ENCODE results near the gene CLDN9.

Gene CLDN9

DNA sequence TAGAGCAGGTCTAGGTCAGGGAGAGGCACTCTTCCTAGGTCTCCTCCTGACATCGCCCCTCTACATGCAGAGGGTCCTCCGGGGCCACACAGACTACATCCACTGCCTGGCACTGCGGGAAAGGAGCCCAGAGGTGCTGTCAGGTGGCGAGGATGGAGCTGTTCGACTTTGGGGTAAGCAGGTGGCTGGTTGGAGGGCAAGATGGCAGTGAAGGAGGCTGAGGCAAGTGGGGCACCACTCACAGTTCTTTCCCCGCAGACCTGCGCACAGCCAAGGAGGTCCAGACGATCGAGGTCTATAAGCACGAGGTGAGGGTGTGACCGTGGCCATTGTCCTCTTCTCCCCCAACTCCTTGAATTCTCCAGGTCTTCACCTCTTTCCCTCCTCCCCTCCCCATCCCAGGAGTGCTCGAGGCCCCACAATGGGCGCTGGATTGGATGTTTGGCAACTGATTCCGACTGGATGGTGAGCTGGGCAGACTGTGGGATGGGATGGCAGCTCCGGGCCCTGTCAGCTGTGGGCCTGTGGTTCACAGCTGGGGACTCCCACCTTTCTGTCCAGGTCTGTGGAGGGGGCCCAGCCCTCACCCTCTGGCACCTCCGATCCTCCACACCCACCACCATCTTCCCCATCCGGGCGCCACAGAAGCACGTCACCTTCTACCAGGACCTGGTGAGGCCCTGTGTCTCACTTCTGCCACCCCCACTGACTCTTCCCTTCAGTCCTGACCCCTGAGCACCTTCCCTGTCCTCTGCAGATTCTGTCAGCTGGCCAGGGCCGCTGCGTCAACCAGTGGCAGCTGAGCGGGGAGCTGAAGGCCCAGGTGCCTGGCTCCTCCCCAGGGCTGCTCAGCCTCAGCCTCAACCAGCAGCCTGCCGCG, 14.1 kb downstream of the CLDN9 start:
- Histone ChIP-seq H3K14ac (ENCODE audit: low read length in 2 of 2) (no peak overlapping the region), H3K9ac (ENCODE audit: low read length) (no peak overlapping the region), H3K18ac (ENCODE audit: low read depth in 1 of 2, low read length in 2 of 2) (no peak overlapping the region), H2AFZ (ENCODE audit: low read depth, low read length) (no peak overlapping the region), H3K79me1 (replicated peaks; ENCODE audit: low read length, poor library complexity, severe bottlenecking) (peaks cover 4% of the 10 kb centered on the region), H2BK15ac (ENCODE audit: low read depth, poor library complexity, severe bottlenecking) (no peak overlapping the region), H3K23ac (ENCODE audit: low read length in 2 of 2) (no peak overlapping the region), H3K4ac (ENCODE audit: low read depth in 1 of 2, low read length in 2 of 2) (no peak overlapping the region), H3K27me3 (ENCODE audit: control insufficient read depth in 1 of 2, insufficient read depth in 1 of 2, low read length in 2 of 2) (peaks cover 0 to 23% of the 10 kb centered on the region in 2 experiments), H2BK120ac (ENCODE audit: low read depth, low read length) (no peak overlapping the region), H3K36me3 (ENCODE audit: control insufficient read depth in 1 of 2, insufficient read depth in 2 of 2, low read depth in 1 of 2, low read length in 2 of 2) (peaks cover 24 to 50% of the 10 kb centered on the region in 2 experiments), H2BK5ac (ENCODE audit: low read depth, low read length, poor library complexity, severe bottlenecking) (no peak overlapping the region), H3K4me1 (ENCODE audit: control insufficient read depth, insufficient read depth, low read depth, low read length) (peaks cover 25% of the 10 kb centered on the region), H2AK5ac (ENCODE audit: low read length, severe bottlenecking) (no peak overlapping the region), H3K9me3 (ENCODE audit: control insufficient read depth, low read length) (no peaks in the 10 kb centered on the region), H3K4me2 (ENCODE audit: low read length, poor library complexity, severe bottlenecking) (no peak overlapping the region), H3K27ac (ENCODE audit: low read length, poor library complexity, severe bottlenecking) (no peak overlapping the region), H4K8ac (ENCODE audit: low read length) (no peak overlapping the region), H3K4me3 (ENCODE audit: insufficient read depth in 1 of 2, low read depth in 1 of 2, low read length in 2 of 2) (no peak overlapping the region), H4K91ac (ENCODE audit: low read length) (no peak overlapping the region), H2BK12ac (ENCODE audit: low read length in 2 of 2) (no peak overlapping the region)
- 95% methylated on average over 23 of the region's 24 CpGs for WGBS
- no peak for DNase-seq

DNA sequence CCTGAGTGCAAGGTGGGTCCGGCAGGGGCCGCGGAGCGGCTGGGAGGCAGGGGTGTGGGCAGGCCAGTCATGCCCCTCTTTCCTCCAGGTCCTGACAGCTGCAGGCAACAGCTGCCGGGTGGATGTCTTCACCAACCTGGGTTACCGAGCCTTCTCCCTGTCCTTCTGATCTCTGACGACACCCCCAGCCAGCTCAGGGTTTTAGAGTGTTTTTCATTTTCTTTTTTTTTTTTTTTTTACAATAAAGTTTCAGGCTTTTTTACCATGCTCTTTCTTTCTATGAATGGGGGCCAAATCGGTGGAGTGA, 14.7 kb downstream of the CLDN9 start:
- H2BK12ac ChIP-seq (ENCODE audit: low read length in 2 of 2), result no peak overlapping the region
- H4K91ac ChIP-seq (ENCODE audit: low read length), result no peak overlapping the region
- no peak overlapping the region for H4K8ac ChIP-seq (ENCODE audit: low read length)
- H2AFZ ChIP-seq (ENCODE audit: low read depth, low read length), result no peak overlapping the region
- H2AK5ac ChIP-seq (ENCODE audit: low read length, severe bottlenecking), result no peak overlapping the region
- H2BK15ac ChIP-seq (ENCODE audit: low read depth, poor library complexity, severe bottlenecking), result no peak overlapping the region
- peaks cover 24 to 47% of the 10 kb centered on the region in 2 experiments for H3K36me3 ChIP-seq (ENCODE audit: control insufficient read depth in 1 of 2, insufficient read depth in 2 of 2, low read depth in 1 of 2, low read length in 2 of 2)
- no peak overlapping the region for H3K18ac ChIP-seq (ENCODE audit: low read depth in 1 of 2, low read length in 2 of 2)
- H3K4me3 ChIP-seq (ENCODE audit: insufficient read depth in 1 of 2, low read depth in 1 of 2, low read length in 2 of 2), result no peak overlapping the region
- H3K4me2 ChIP-seq (ENCODE audit: low read length, poor library complexity, severe bottlenecking), result no peak overlapping the region
- no peak overlapping the region for H3K14ac ChIP-seq (ENCODE audit: low read length in 2 of 2)
- no peak overlapping the region for H3K4ac ChIP-seq (ENCODE audit: low read depth in 1 of 2, low read length in 2 of 2)
- no peak for DNase-seq
- no peak overlapping the region for H3K23ac ChIP-seq (ENCODE audit: low read length in 2 of 2)
- H3K9ac ChIP-seq (ENCODE audit: low read length), result no peak overlapping the region
- WGBS, result 91% methylated on average over 6 of the region's 8 CpGs
- H3K9me3 ChIP-seq (ENCODE audit: control insufficient read depth, low read length), result no peaks in the 10 kb centered on the region
- no peak overlapping the region for H2BK5ac ChIP-seq (ENCODE audit: low read depth, low read length, poor library complexity, severe bottlenecking)
- H3K27ac ChIP-seq (ENCODE audit: low read length, poor library complexity, severe bottlenecking), result no peak overlapping the region
- peaks cover 25% of the 10 kb centered on the region for H3K4me1 ChIP-seq (ENCODE audit: control insufficient read depth, insufficient read depth, low read depth, low read length)
- H2BK120ac ChIP-seq (ENCODE audit: low read depth, low read length), result no peak overlapping the region
- peaks cover 4% of the 10 kb centered on the region for H3K79me1 ChIP-seq (replicated peaks; ENCODE audit: low read length, poor library complexity, severe bottlenecking)
- peaks cover 2 to 29% of the 10 kb centered on the region in 2 experiments for H3K27me3 ChIP-seq (ENCODE audit: control insufficient read depth in 1 of 2, insufficient read depth in 1 of 2, low read length in 2 of 2)

DNA sequence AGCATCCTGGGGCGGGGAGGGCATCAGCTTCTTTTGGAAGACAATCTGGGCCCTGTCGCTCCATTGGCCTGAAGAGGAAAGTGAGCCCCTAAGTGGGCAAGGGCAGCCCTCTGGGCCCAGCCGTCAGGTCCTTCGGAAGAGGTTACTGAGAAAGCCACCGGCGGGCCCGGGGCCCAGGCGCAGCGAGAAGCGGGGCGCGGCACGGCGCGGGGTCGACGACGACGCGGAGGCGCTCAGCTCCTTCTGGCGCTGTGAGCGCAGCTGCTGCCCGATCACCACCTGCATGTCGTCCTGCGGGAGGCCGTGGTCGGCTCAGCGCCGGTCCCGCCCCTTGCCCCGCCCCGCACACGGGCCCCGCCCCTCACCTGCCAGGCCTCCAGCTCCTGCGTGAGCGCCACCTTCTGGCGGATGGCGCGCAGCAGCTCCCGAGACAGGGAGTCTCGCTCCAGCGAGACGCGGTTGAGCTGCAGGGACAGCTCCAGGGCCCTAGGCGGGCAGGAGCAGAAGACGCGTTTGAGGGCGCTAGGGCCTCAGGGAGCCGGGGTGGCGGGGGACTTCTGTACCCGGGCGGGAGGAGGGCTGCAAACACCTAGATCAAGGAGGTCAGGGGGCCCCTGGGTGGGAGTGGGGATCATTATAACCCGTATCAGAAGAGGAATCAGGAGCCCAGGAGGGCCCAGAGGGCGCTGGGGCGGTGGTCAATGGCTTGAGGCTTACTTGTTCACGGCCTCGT, 15.4 kb downstream of the CLDN9 start:
- Histone ChIP-seq H4K8ac (ENCODE audit: low read length) (no peak overlapping the region), H3K4me3 (ENCODE audit: insufficient read depth in 1 of 2, low read depth in 1 of 2, low read length in 2 of 2) (peak overlapping the region in 1 of 2 experiments; percentile 22), H3K4ac (ENCODE audit: low read depth in 1 of 2, low read length in 2 of 2) (no peak overlapping the region), H3K27me3 (ENCODE audit: control insufficient read depth in 1 of 2, insufficient read depth in 1 of 2, low read length in 2 of 2) (peaks cover 10 to 36% of the 10 kb centered on the region in 2 experiments), H2AK5ac (ENCODE audit: low read length, severe bottlenecking) (no peak overlapping the region), H2BK5ac (ENCODE audit: low read depth, low read length, poor library complexity, severe bottlenecking) (no peak overlapping the region), H3K14ac (ENCODE audit: low read length in 2 of 2) (no peak overlapping the region), H2AFZ (ENCODE audit: low read depth, low read length) (no peak overlapping the region), H3K79me1 (replicated peaks; ENCODE audit: low read length, poor library complexity, severe bottlenecking) (peaks cover 4% of the 10 kb centered on the region), H4K91ac (ENCODE audit: low read length) (no peak overlapping the region), H3K36me3 (ENCODE audit: control insufficient read depth in 1 of 2, insufficient read depth in 2 of 2, low read depth in 1 of 2, low read length in 2 of 2) (peaks cover 24 to 40% of the 10 kb centered on the region in 2 experiments), H3K4me2 (ENCODE audit: low read length, poor library complexity, severe bottlenecking) (peak overlapping the region; percentile 57), H3K4me1 (ENCODE audit: control insufficient read depth, insufficient read depth, low read depth, low read length) (peaks cover 18% of the 10 kb centered on the region), H3K9me3 (ENCODE audit: control insufficient read depth, low read length) (no peaks in the 10 kb centered on the region), H3K9ac (ENCODE audit: low read length) (no peak overlapping the region), H3K18ac (ENCODE audit: low read depth in 1 of 2, low read length in 2 of 2) (peak overlapping the region in 1 of 2 experiments; percentile 14), H2BK12ac (ENCODE audit: low read length in 2 of 2) (no peak overlapping the region), H2BK15ac (ENCODE audit: low read depth, poor library complexity, severe bottlenecking) (no peak overlapping the region), H3K23ac (ENCODE audit: low read length in 2 of 2) (no peak overlapping the region), H2BK120ac (ENCODE audit: low read depth, low read length) (no peak overlapping the region), H3K27ac (ENCODE audit: low read length, poor library complexity, severe bottlenecking) (no peak overlapping the region)
- WGBS, result 11% methylated on average over 58 of the region's 58 CpGs
- DNase-seq, result peak; percentile 69

DNA sequence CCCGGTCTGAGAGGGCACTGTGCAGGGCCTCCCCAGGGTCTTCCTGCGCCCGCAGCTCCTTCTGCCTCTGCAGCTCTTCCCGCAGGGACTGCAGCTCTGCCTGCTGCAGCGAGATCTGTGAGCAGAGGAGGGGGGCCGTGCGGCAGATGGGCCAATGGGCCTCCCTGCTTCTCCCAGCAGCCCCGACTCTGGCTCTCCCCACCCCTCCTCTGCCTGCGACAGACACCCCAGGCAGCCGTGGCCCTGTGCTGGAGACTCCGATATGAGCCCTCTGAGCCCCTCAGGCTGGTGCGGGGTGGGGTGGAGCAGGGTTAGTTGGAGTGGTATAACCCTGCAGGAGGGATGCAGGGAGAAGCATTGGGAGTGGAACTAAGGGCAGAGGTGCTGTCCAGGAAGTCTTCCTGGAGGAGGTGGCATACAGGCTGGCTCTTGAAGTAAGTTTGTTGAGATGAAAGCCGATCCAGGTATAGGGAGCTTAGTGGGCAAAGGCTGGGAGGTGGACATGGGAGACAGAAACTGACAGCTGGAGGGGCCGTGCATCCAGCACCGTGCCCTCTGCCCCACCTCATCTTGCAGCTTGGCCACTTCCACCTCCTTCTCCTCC, 16.1 kb downstream of the CLDN9 start:
- Histone ChIP-seq H3K4ac (ENCODE audit: low read depth in 1 of 2, low read length in 2 of 2) (no peak overlapping the region), H3K23ac (ENCODE audit: low read length in 2 of 2) (no peak overlapping the region), H3K4me2 (ENCODE audit: low read length, poor library complexity, severe bottlenecking) (no peak overlapping the region), H2BK15ac (ENCODE audit: low read depth, poor library complexity, severe bottlenecking) (no peak overlapping the region), H3K9me3 (ENCODE audit: control insufficient read depth, low read length) (no peaks in the 10 kb centered on the region), H3K14ac (ENCODE audit: low read length in 2 of 2) (no peak overlapping the region), H4K8ac (ENCODE audit: low read length) (no peak overlapping the region), H3K4me3 (ENCODE audit: insufficient read depth in 1 of 2, low read depth in 1 of 2, low read length in 2 of 2) (peak overlapping the region in 1 of 2 experiments; percentile 67), H2AK5ac (ENCODE audit: low read length, severe bottlenecking) (no peak overlapping the region), H2BK120ac (ENCODE audit: low read depth, low read length) (no peak overlapping the region), H3K18ac (ENCODE audit: low read depth in 1 of 2, low read length in 2 of 2) (peak overlapping the region in 1 of 2 experiments; percentile 14), H3K4me1 (ENCODE audit: control insufficient read depth, insufficient read depth, low read depth, low read length) (peaks cover 11% of the 10 kb centered on the region), H2BK5ac (ENCODE audit: low read depth, low read length, poor library complexity, severe bottlenecking) (no peak overlapping the region), H3K9ac (ENCODE audit: low read length) (peak overlapping the region; percentile 38), H2AFZ (ENCODE audit: low read depth, low read length) (no peak overlapping the region), H3K79me1 (replicated peaks; ENCODE audit: low read length, poor library complexity, severe bottlenecking) (peaks cover 4% of the 10 kb centered on the region), H3K36me3 (ENCODE audit: control insufficient read depth in 1 of 2, insufficient read depth in 2 of 2, low read depth in 1 of 2, low read length in 2 of 2) (peaks cover 24 to 34% of the 10 kb centered on the region in 2 experiments), H3K27ac (ENCODE audit: low read length, poor library complexity, severe bottlenecking) (no peak overlapping the region), H4K91ac (ENCODE audit: low read length) (no peak overlapping the region), H2BK12ac (ENCODE audit: low read length in 2 of 2) (no peak overlapping the region), H3K27me3 (ENCODE audit: control insufficient read depth in 1 of 2, insufficient read depth in 1 of 2, low read length in 2 of 2) (peaks cover 16 to 42% of the 10 kb centered on the region in 2 experiments)
- DNase-seq, result no peak
- 80% methylated on average over 13 of the region's 15 CpGs for WGBS
